ENCODE data around the gene PIK3R4. TPM values are rescaled to one million over a fixed set of nuclear protein-coding genes. Genes with fewer than 3 reads are reported as not detected.

Gene PIK3R4
- total RNA-seq, 4 donors from 2014 or later = 19.2 to 61.2 (median 41.0) TPM

DNA sequence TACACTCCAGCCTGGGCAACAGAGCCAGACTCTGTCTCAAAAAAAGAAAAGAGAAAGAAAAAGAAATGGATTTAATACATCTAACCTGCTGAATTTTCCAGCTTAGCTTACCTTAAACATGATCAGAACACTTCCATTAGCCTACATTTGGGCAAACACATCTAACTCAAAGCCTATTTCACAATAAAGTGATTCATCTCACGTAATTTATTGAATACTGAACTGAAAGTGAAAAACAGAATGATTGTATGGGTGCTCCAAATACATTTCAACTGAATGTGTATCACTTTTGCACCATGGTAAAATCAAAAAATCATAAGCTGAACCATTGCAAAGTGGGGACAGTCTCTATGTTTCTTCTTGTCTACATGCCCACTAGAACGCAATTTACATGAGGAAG is 9.0 kb downstream of the PIK3R4 start:
- H3K27ac ChIP-seq = no peak overlapping the region
- no peak overlapping the region for H3K4me3 ChIP-seq
- H3K36me3 ChIP-seq = no peaks in the 10 kb centered on the region
- no peaks in the 10 kb centered on the region for H3K4me1 ChIP-seq
- H3K9me3 ChIP-seq = no peaks in the 10 kb centered on the region
- no peaks in the 10 kb centered on the region for H3K27me3 ChIP-seq
- TF ChIP-seq CTCF (IDR thresholded peaks at IDR 0.05) (no peak), POLR2A (IDR thresholded peaks at IDR 0.05) (no peak)
- no peak for DNase-seq
- intact Hi-C loops (cut with DNase I; ENCODE audit: low total_unique reads) = no loop called here

DNA sequence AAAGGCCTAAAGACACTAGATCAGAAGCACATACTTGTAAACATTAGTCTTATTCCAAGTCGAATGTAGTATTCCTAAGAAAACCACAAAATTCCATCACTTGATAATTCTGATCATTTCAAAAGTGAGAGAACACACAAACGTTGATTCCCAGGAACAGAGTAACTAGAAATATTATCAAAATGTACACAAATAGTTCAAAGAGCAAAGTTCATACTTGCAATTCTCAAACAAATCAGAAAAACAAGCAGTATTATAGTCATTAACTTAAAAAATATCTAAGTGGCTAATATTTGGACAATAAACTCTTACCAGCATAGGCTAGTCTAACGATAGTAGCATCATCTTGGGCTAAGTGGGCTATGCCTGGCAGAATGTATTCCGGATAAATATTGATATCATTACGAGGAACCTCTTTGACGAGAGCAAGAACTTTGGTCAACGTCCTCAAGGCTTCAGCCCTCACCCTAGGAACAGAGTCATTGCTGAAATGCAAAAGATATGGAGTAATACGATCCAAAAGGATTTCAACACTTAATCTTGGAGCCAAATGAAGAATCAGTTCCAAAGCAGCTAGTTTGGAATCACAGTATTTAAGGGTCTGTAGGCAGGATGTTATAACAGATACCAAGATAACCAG is 13.3 kb downstream of the PIK3R4 start:
- Histone ChIP-seq H3K27ac (no peak overlapping the region), H3K9me3 (no peaks in the 10 kb centered on the region), H3K4me3 (no peak overlapping the region), H3K36me3 (no peaks in the 10 kb centered on the region), H3K4me1 (no peaks in the 10 kb centered on the region), H3K27me3 (no peaks in the 10 kb centered on the region)
- no peak for TF ChIP-seq CTCF (IDR thresholded peaks at IDR 0.05)
- no peak for TF ChIP-seq POLR2A (IDR thresholded peaks at IDR 0.05)
- intact Hi-C loops (cut with DNase I; ENCODE audit: low total_unique reads) = no loop called here
- no peak for DNase-seq

GRCh38 chr3:130732501-130732900 is 14.1 kb downstream of the PIK3R4 start:
- Histone ChIP-seq H3K36me3 (no peaks in the 10 kb centered on the region), H3K27me3 (no peaks in the 10 kb centered on the region), H3K9me3 (no peaks in the 10 kb centered on the region), H3K4me1 (no peaks in the 10 kb centered on the region), H3K27ac (no peak overlapping the region), H3K4me3 (no peak overlapping the region)
- no peak for TF ChIP-seq POLR2A (IDR thresholded peaks at IDR 0.05)
- intact Hi-C loops (cut with DNase I; ENCODE audit: low total_unique reads) = no loop called here
- DNase-seq = no peak

GRCh38 chr3:130731817-130732216 is 14.8 kb downstream of the PIK3R4 start:
- no peaks in the 10 kb centered on the region for H3K4me1 ChIP-seq
- TF ChIP-seq CTCF (IDR thresholded peaks at IDR 0.05) = no peak
- no peak for TF ChIP-seq POLR2A (IDR thresholded peaks at IDR 0.05)

GRCh38 chr3:130729154-130729553 is 17.5 kb downstream of the PIK3R4 start:
- intact Hi-C loops (cut with DNase I; ENCODE audit: low total_unique reads) = no loop called here
- Histone ChIP-seq H3K9me3 (no peaks in the 10 kb centered on the region), H3K4me3 (no peak overlapping the region), H3K36me3 (no peaks in the 10 kb centered on the region), H3K27me3 (no peaks in the 10 kb centered on the region), H3K4me1 (peaks cover 0 to 6% of the 10 kb centered on the region in 2 donors), H3K27ac (peak overlapping the region in 1 of 2 donors; percentile 22)
- TF ChIP-seq CTCF (IDR thresholded peaks at IDR 0.05) (no peak), POLR2A (IDR thresholded peaks at IDR 0.05) (no peak)
- DNase-seq = no peak

More at GRCh38 chr3:130731817-130732216, 14.8 kb downstream of the PIK3R4 start:
- no peaks in the 10 kb centered on the region for H3K27me3 ChIP-seq
- no peak overlapping the region for H3K4me3 ChIP-seq
- no peak for DNase-seq
- H3K27ac ChIP-seq = no peak overlapping the region
- no peaks in the 10 kb centered on the region for H3K9me3 ChIP-seq
- H3K36me3 ChIP-seq = no peaks in the 10 kb centered on the region
- intact Hi-C loops (cut with DNase I; ENCODE audit: low total_unique reads) = no loop called here

Data from uterus (tissue), 4 donors.